Neural progenitor cell (in vitro differentiated cells): ENCODE measurements around the gene TAC3.

Experiments used
- CTCF ChIP-seq: fragments of 200-600 bp; sonication (generic); IDR thresholded peaks from 2 replicates; pipeline ENCODE4 v1.5.1; 2017; ENCODE audit warnings: antibody characterized with exemption, mild to moderate bottlenecking
- EZH2 ChIP-seq: fragments of 200-600 bp; sonication (generic); IDR thresholded peaks from 2 replicates; pipeline ENCODE4 v1.6.1; 2017; ENCODE audit warnings: antibody characterized with exemption, mild to moderate bottlenecking, moderate library complexity
- EZH2phosphoT487 ChIP-seq: fragments of 200-600 bp; sonication (generic); IDR thresholded peaks from 2 replicates; pipeline ENCODE4 v1.6.1; 2017; ENCODE audit warnings: antibody characterized with exemption

GRCh38 chr12:57039016-57039798 lies 22.9 kb upstream of the TAC3 start:
- no peak for TF ChIP-seq EZH2
- TF ChIP-seq EZH2phosphoT487: no peak
- no peak for TF ChIP-seq CTCF
